IPS-18c (cell line): ENCODE data around the gene RAI1.

ENCODE experiments used
- H3K4me3 ChIP-seq: 2 replicates; pipeline ENCODE4 v1.7.0; 2013; ENCODE audit warnings: low read depth, mild to moderate bottlenecking, low read length, moderate library complexity; ENCODE audit not compliant: insufficient read depth
- H3K9me3 ChIP-seq: one replicate; pipeline ENCODE4 v1.6.1; 2013; ENCODE audit warnings: mild to moderate bottlenecking, low read length, moderate library complexity; ENCODE audit not compliant: control insufficient read depth, insufficient read depth

The RAI1 gene

DNA sequence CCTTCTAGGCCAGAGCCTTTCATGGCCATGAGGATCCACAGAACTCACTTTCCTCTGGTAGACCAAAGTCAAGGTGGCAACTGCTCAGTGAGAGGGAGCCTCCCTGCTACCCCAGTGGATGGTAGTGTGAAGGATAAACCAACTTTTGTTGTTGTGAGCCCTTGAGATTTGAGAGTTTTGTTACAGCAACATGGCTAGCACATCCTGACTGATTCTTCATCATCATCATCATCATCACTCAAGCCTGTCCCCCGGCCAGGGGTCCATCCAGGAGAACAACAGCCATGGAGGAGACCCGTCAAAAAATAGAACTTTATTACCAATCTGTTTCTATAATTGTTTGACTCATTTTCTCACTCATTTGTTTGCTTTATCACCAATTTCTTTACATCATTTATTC, 23.7 kb downstream of the RAI1 start:
- Histone ChIP-seq H3K4me3 (no peak overlapping the region), H3K9me3 (no peaks in the 10 kb centered on the region)

DNA sequence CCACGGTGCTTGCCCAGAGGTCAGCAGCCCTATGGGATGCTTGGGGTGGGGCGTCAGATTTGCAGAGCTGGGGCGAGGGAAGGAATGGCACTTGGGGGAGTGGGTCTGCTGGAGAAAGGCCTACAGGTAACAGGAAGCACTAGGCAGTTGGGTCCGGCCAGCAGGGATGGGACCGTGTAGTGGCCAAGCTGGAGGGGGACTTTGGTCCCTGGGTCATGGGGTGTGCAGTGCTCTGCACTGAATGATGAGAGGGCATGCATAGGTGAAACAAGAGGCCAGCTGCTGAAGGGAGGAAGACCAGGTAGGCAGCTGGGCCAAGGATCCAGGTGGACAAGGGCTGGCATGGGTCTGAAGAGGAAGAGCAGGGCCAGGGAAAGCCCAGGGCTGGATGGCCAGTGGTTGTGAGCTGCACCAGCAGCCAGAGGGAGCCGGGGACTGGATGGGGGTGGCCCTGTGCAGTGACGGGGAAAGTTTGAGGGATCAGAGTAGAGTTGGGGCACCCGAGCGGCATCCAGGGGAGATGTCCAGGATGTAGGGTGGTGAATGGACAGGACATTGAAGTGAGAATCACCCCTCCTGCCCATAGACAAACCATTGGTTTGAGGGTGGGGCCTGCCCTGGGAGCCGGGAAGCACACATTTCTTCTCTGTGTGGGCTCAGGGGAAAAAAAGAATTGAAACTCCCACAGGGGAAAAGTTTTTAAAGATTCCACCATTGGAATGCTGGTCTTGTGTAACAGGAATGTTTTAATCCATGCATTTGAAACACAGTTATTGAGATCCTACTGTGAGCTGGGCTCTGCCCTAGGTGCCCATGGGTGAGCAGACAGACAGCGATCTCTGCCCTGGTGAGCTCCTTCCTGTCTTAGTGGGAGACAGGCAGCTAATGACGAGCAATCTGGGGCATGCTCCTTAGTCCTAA, 25.1 kb downstream of the RAI1 start:
- H3K9me3 ChIP-seq, result no peaks in the 10 kb centered on the region
- H3K4me3 ChIP-seq, result no peak overlapping the region

GRCh38 chr17:17708295-17708694, 27.0 kb downstream of the RAI1 start:
- H3K4me3 ChIP-seq, result no peak overlapping the region
- H3K9me3 ChIP-seq, result no peaks in the 10 kb centered on the region

DNA sequence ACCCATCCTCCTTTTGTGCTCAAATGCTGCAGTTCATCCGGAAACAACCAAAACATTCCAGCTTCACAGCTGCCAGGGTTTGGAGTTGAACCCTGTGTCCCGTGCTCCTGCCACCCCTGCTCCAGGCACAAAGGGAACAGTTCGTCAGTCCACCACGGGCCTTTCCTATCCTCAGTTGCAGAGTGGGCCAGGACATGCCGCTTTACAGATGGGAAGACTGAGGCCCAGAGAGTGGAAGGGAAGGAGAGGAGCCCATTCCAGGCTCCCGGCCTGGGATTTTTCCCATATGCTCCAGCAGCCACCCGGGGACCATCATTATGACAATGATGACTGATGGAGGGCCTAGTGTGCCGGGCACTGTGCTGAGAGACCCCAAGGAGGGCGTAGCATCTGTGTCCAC, 27.6 kb downstream of the RAI1 start:
- H3K9me3 ChIP-seq, result no peaks in the 10 kb centered on the region
- H3K4me3 ChIP-seq, result no peak overlapping the region

DNA sequence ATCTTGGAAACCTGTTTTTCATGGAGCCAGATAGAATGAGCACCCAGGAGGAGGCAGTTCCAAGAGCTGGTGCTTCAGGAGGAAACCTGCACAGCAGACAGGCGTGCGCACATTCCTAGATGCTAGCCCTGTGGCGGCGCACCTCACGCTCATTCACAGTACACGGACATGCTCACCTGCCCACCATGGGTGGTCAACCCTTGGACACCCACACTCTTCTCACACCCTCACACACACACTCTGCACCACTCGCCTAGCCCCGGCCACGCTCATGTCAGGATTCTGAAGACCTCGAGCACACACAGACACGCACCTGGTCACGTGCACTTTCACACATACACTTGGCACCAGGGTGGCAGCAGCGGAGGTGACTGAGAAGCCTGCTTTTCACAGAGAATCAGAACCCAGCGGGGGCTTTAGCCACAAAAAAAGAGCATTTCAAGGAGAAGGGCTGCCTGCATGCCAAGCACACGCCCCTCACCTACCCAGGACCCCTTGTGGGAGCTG, 28.6 kb downstream of the RAI1 start:
- no peak overlapping the region for H3K4me3 ChIP-seq
- H3K9me3 ChIP-seq, result no peaks in the 10 kb centered on the region

DNA sequence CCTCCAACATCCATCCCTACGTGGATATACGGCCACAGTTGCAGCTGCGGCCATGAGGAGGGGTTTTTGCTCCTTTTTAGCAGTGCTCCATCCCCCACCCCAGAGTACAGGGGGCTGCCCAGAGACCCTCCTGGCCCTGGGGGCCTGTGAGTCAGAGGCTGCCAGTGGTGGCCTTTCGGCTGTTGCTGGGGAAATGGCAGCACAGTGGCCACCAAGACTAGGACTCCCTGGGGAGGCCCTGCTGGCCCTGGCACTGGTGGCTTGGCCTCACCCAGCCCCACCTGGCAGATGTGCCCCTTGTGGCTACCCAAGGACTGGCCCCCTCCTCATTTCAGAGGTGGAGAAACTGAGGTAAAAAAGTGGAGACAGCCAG, 29.1 kb downstream of the RAI1 start:
- no peak overlapping the region for H3K4me3 ChIP-seq
- no peaks in the 10 kb centered on the region for H3K9me3 ChIP-seq

- H3K4me3 ChIP-seq, result no peak overlapping the region; the same call in 1 of the 2 replicates
- no peaks in the 10 kb centered on the region for H3K9me3 ChIP-seq
Measured at GRCh38 chr17:17710728-17711541, 29.7 kb downstream of the RAI1 start.

- H3K9me3 ChIP-seq, result no peaks in the 10 kb centered on the region
- no peak overlapping the region; the same call in 1 of the 2 replicates for H3K4me3 ChIP-seq
Measured at GRCh38 chr17:17711641-17712162, 30.4 kb downstream of the RAI1 start.

DNA sequence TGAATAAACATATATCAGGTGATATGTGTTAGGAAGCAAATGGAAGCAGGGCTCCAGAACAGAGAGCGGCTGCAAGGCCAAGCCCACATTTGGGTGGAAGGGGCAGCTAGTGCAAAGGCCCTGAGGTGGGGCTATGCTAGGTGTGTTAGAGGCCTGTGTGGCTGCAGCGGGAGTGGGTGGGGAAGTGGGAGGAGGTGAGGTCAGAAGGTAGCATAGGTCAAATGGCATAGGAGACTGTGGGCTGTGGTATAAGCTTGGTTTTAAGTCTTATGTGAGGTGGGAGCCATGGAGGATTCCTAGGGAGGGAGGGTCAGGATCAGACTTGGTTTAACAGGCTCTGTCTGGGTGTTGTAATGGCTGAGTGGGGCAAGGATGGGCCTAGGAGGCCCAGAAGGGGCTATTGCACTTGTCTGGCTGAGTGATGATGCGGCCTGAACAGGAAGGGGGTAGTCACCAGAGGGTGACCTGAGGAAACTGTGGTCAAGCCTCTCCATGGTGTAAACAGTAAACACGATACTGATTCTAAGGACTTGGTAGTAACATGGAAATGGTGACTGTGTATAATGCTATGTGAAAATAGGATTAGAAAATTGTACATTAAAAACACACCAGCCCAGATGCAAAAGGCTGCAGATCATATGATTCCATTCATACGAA, 31.1 kb downstream of the RAI1 start:
- Histone ChIP-seq H3K4me3 (no peak overlapping the region; the same call in 1 of the 2 replicates), H3K9me3 (no peaks in the 10 kb centered on the region)

DNA sequence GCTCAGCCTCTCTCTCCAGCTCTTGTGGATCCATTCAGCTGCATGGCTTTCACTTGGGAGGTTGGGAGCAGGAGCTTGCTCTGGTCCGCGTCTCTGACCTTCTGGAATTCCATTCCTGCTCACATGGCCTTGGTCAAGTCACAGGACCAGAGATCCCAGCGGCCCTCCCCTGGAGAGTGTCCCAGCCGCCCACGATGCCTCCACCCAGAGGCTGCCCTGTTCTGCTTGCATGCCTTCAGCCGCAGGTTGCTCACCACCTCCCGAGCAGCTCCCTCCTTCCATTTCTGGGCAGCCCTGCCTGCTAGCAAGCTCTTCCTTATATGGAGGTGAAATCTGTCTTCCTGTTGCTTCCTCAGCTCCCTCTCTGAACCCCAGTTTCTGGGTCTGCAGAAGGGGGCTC, 32.6 kb downstream of the RAI1 start:
- Histone ChIP-seq H3K9me3 (no peaks in the 10 kb centered on the region), H3K4me3 (no peak overlapping the region)

- no peak overlapping the region for H3K4me3 ChIP-seq
Measured at GRCh38 chr17:17714261-17714866, 33.1 kb downstream of the RAI1 start.

DNA sequence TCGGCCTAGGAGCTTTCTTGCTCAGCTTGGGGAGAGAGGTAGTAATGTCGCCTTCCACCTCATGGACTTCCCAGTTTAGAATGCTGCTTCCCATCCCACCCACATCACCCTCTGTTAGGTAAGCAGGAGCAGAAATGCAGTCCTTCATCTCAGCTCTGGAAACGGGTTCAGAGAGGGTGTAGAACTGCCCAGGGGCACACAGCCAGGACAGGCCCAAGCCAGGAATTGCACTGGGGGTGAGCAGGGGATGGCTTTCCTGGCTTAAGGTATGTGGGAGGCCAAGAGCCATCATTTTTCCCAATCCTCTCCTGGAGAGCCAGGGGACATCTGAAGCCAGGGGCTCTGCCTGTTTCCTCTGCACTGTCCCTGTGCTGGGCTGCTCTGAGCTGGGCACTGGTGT, 33.6 kb downstream of the RAI1 start:
- Histone ChIP-seq H3K9me3 (no peaks in the 10 kb centered on the region), H3K4me3 (no peak overlapping the region)

More at GRCh38 chr17:17714261-17714866, 33.1 kb downstream of the RAI1 start:
- no peaks in the 10 kb centered on the region for H3K9me3 ChIP-seq

DNA sequence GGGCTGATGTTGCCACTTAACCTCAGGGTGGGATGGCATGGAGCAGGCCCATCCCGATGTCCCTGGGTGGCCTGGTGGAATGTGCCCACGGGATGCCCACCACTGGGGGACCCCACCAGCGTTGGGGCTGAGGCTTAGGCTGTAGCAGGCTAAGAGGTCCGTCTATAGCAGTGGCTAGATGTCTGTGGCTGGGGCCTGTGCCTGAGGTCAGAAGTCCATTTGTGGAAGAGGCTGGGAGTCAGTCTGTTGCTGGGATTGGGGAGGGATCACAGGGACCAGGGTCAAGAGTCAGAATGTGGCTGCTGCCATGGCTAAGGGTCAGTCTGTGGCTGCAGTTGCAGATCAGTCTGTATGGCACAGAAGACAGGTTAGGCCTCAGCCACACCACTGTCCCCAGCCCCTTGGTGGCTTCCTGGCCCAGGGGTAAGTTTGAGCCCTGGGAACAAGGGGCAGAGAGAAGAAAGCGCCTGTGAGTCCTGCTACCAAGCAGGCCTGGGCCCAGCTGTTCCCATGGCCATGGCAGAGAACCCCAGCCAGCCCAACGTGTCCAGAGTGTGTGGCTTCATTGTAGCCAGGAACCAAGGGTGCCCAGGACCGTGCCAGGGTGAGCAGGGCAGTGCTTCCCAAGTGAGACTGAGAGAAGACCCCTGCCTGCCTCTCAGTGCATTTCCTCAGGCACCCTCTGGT, 35.7 kb downstream of the RAI1 start:
- H3K4me3 ChIP-seq, result no peak overlapping the region
- H3K9me3 ChIP-seq, result no peaks in the 10 kb centered on the region

DNA sequence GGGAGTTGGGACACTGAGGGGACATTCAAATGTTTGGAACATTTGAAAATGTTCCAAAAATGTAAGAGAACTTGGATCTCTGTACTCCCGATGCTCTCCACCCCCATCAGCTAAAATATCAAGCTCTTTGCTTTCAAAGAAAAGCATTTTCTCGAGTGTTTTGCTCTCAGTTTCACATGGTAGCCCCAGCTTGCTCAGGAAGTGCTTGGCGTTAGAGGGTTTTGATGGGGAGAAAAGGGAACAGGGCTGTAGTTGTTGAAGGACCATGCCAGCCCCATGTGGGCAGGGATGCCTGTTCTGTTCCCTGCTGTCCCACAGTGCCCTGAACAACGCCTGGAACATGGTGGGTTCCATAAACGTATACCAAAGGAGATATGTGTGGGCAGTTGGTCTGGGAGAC, 37.0 kb downstream of the RAI1 start:
- no peaks in the 10 kb centered on the region for H3K9me3 ChIP-seq
- no peak overlapping the region for H3K4me3 ChIP-seq

DNA sequence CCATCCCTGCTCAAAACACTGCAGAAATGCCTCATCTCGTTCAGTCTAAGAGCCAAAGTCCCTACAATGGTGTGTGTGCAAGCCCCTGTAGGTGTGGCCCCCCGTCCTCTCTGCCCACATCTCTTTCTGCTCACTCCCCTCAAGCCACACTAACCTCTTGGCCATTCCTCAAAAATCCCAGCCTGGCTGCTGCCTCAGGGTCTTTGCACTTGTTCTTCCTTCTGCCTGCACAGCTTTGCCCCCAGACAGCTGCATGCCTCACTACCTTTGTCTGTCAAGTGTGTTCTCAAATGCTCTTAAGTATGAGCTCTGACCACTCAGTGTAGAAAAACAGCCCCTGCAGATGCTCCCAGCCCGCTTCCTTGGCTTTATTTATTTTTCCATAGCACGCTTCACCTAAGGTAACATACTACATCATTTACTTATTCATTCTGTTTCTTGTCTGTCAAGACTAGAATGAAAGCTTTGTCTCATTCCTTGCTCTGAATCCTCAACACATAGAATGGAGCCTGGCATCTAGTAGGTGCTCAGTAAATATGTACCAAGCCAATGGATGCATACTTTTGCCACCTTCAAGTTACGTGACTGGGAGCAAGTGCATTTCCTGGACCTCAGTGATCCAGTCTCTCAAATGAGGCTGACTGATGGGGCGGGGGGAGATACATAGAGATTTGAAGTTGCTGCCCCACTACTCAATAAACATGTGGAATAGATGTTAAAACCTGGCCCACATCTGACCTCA, 38.1 kb downstream of the RAI1 start:
- no peaks in the 10 kb centered on the region for H3K9me3 ChIP-seq
- no peak overlapping the region for H3K4me3 ChIP-seq
